Hematopoietic multipotent progenitor cell treated with erythropoietin and hydrocortisone succinate and interleukin-3 and kit ligand, for 15 days (in vitro differentiated cells): ENCODE data around the gene DHX15.
"Not testable (repeated sequence)": the region's sequence is repeated elsewhere in the genome, so short reads cannot be mapped to it uniquely, and the experiment has no call there.

Experiments used
- DNase-seq: peaks from one replicate; pipeline ENCODE4 v3.0.0-alpha.2; 2015; ENCODE audit warnings: low spot score

DHX15 gene

GRCh38 chr4:24544208-24544988, 40.0 kb downstream of the DHX15 start:
- DNase-seq, result no peak

- no peak for DNase-seq
These were observed 47.3 kb downstream of the DHX15 start for GRCh38 chr4:24537025-24537424.

GRCh38 chr4:24535399-24535798, 49.0 kb downstream of the DHX15 start:
- no peak for DNase-seq

- no peak for DNase-seq
These were observed 51.0 kb downstream of the DHX15 start for GRCh38 chr4:24533364-24533763.

- DNase-seq, result no peak
These were observed 54.8 kb downstream of the DHX15 start for GRCh38 chr4:24529555-24529954.

- DNase-seq, result no peak
These were observed 57.0 kb downstream of the DHX15 start for GRCh38 chr4:24527371-24527770.

GRCh38 chr4:24521544-24521943, 62.8 kb downstream of the DHX15 start:
- DNase-seq, result no peak

DNA sequence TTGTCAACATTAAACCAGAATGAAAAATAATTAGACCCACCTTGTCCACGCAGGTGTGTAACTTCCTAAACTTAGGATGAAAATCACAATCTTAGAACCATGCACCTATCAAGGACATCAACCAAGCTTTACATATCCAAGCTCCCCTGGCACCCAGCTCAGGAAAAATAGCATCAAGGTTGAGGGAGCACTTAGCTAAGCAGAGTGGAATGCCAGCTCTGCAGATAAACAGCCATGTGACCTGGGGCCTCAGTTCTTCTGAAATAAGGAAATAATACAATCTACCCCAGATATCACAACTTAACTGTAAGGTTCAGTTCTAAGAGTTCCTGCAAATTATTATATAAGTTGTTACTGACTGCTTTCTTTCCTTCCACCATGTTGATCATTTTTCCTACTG, 64.7 kb downstream of the DHX15 start:
- no peak for DNase-seq

DNA sequence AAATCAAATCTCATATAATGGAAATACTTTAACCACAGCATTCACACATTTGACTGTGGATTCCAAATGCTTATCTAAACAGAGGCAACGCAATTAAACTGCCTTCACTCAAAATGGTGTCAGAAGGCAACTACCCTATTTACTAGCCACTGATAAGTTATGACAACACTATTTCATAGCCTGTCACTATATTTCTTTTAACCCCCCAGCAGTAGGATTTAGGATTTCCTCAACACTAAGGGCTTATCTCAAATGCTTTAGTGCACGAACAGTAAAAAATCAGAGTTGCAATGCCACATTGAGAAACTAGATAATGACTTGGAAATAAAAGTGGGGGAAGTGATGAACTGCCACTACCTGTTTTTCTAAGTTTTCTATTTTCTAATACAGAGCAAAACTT, 66.7 kb downstream of the DHX15 start:
- no peak for DNase-seq

DNA sequence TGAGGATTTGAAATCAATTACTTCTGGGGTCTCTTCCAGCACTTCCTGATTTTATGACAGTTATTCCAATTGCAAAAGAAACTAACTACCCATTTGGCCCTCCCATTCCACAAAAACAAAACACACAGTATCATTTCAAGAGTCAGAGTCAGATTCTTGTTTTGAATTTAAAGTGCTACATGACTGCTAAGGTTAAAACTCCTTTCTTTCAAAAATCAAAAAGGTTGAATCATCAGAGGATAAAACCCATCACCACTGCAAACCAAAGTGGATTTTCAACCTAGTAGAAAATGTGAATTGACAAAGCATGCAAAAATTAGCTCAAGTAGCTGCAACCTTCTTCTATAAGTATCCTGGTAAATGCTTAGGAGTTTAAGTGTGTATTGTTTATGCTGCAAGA, 67.4 kb downstream of the DHX15 start:
- no peak for DNase-seq

DNA sequence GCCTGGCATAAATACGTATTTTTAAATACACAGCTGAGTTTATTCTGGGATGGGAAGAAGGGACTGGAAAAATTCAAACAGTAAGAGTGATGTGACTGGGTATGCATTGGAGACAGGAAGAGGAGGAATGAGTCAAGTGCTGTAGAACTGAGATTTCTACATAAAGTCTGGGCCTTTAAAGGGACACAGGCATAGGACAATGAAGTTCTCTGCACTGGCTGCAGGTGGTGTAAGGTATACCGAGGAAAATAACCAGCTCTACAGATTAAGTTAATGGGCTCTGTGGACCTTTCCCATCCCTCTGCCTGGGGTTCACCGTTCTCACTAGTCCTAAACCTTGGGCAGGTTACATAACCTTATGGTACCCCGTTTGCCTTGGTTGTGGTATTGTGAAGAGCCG, 68.7 kb downstream of the DHX15 start:
- DNase-seq, result no peak

GRCh38 chr4:24514808-24515207, 69.5 kb downstream of the DHX15 start:
- DNase-seq, result no peak

DNA sequence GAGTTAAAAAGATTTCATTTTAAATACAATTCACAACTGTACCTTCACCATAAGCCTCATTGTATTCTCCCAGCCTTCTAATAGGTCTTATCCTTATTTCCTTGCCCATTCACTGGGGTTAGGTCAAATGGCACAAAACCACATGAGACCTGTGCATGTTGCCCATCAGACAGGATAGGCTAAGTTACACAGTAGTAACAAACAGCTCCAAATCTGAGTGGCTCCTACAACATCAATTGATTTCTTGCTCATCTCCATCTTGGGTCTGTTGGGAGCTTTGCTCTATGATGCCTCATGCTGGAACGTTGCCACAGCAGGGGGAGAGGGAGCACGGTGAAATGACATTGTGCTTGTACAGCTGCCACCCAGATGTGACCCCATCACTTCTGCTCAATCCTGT, 70.6 kb downstream of the DHX15 start:
- no peak for DNase-seq

GRCh38 chr4:24511371-24512063, 72.8 kb downstream of the DHX15 start:
- DNase-seq, result no peak

DNA sequence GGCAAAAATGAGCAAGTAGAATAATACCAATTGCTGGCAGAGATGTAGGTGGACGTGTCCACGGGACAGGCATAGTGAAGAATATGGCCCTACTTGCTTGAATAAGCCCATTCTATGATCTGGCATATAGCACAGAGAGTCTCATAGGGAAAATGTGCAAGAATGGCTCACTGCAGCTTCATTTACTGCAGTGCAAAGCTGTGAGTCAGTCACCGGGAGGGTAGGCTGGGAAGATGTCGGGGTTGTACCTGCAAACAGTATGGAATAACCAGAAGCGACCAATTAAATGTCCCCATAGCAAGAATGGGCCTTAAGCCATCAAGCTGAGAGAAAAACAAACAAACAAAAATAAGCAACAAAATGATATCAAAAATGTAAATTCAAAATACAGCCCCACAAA, 74.3 kb downstream of the DHX15 start:
- DNase-seq, result no peak

DNA sequence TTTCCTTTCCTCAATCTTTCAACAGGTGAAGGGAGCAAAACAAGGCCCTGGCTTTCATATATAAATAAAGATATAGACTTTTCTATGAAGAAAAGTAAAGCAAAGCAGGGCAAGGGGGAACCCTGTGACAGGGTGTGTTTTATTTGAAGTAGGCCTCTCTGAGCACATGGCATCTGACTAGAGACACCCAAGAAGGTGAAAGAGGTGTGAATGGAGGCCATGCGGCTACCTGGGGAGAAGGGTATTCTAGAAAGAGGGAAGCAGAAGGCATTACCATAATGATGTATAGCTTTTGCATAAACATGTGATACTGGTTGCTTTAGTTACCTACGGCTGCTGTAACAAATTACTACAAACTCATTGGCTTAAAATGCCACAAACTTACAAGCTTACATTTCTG, 75.8 kb downstream of the DHX15 start:
- no peak for DNase-seq

DNA sequence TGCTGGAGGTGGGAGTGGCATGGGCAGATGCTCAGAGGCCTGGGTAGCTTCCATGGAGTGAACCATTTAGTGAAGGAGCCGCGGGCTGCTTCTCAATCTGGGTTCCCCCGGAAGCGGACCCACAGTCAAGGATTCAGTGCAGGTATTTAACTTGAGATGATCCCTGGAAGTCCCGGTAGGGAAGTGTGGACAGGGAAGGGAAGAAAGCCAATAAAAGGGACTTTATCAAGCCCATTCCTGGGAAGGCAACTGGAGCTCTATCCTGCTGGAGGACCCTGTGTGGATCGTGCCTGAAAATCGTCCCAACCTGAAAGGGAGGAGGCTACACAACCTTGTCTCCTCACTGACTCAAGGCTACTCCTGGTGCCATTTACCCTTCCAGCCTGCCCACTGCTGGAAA, 76.9 kb downstream of the DHX15 start:
- no peak for DNase-seq

- DNase-seq, result not testable (repeated sequence)
These were observed 81.3 kb downstream of the DHX15 start for GRCh38 chr4:24503090-24503489.

- no peak for DNase-seq
These were observed 87.1 kb downstream of the DHX15 start for GRCh38 chr4:24497221-24497620.

- DNase-seq, result no peak
These were observed 87.8 kb downstream of the DHX15 start for GRCh38 chr4:24496597-24496996.

DNA sequence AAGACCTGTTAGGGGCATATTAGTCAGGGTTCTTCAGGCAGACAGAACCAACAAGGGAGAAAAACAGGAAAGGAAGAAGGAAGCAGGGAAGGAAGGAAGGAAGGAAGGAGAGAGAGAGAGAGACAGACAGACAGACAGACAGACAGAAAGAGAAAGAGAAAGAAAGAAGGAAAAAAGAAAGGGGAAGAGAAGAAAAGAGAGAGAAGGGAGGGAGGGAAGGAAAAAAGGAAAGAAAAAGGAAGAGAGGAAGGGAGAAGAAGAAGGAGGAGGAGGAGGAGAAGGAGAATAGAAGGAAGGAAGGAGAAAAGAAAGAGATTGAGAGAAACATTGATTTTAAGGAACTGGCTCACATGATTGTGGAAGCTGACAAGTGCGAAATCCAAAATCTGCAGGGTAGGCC, 89.0 kb downstream of the DHX15 start:
- no peak for DNase-seq

DNA sequence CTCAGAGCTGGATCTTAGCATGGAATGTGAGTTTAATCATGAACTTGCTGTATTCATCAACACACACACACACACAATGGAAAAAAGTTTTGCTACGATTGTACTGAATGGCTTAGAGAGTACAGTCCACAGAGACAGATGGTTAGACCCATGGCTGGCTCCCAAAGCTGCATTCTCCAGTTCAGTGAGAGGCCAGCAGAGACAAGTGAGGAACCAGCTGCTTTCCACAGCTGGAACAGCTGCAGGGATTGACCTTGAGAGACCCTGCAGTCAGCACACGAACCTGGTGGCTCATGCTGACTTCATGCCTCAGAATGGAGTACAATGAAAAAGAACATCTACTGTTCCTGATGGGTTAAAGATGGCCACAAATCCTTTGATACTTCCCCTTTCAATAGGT, 94.5 kb downstream of the DHX15 start:
- DNase-seq, result no peak

DNA sequence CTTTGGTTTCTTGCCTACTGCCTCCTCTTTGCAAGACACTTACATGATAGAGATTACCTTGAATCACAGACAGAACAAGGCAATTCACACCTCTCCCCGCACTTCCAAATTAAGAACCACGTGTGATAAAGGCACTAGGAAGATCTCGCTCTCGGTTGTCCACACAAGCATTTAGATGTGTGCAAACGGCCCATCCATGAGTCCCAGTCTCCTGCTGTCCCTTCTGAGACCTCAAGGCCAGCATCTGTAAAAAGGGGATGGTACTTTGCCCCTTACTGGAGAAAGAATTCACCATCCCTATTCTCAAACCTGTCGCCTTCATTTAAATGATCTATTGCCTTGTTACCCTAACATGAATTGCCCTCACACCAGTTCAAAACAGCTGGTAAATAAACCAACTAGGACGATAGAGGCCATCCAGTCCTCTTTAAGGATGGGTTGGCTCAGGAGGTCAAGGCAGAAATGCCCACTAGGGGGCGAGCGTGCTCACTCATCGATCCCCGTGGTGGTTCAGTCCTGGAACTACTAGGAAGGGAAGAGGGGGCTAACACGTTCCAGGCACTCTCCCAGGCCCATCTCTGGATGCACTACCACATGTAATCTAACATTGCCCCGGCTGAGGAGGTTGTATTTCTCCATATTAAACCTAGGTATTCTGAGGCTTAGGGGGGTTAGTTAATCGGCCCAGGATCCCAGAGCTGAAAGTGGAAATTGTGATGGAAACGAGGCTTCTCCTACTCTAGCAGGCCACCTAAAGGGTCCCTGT, 95.8 kb downstream of the DHX15 start:
- DNase-seq, result peak; percentile 63
